ENCODE results near the gene MTARC1.

- no peak for TF ChIP-seq CTCF (IDR thresholded peaks at IDR 0.05)
- TF ChIP-seq POLR2A (IDR thresholded peaks at IDR 0.05), result no peak
These were observed 16.3 kb upstream of the MTARC1 start for GRCh38 chr1:220770245-220770913.
